Islet of Langerhans (tissue), 1 donor: ENCODE data around the gene AQR.

ENCODE experiments used
- FAIRE-seq: peaks from one replicate; lab custom pipeline; 2011; peaks lifted over from hg19 to GRCh38; lab: Jason Lieb, UNC

Gene AQR

GRCh38 chr15:34869110-34869509 lies 100.4 kb downstream of the AQR start:
- FAIRE-seq: no peak

- no peak for FAIRE-seq
Observed at GRCh38 chr15:34865531-34865930, 104.0 kb downstream of the AQR start.

- no peak for FAIRE-seq
Observed at GRCh38 chr15:34861214-34861613, 108.3 kb downstream of the AQR start.

GRCh38 chr15:34855893-34856292 lies 113.6 kb downstream of the AQR start:
- FAIRE-seq: no peak

GRCh38 chr15:34855413-34855812 lies 114.1 kb downstream of the AQR start:
- FAIRE-seq: peak; percentile 76

- no peak for FAIRE-seq
Observed at GRCh38 chr15:34854232-34854631, 115.3 kb downstream of the AQR start.

GRCh38 chr15:34853001-34853758 lies 116.4 kb downstream of the AQR start:
- FAIRE-seq: peak; percentile 73

GRCh38 chr15:34851751-34852150 lies 117.8 kb downstream of the AQR start:
- FAIRE-seq: no peak

GRCh38 chr15:34851007-34851406 lies 118.5 kb downstream of the AQR start:
- no peak for FAIRE-seq

GRCh38 chr15:34850121-34850520 lies 119.4 kb downstream of the AQR start:
- no peak for FAIRE-seq

GRCh38 chr15:34849364-34849959 lies 120.1 kb downstream of the AQR start:
- FAIRE-seq: no peak

- no peak for FAIRE-seq
Observed at GRCh38 chr15:34847598-34847997, 121.9 kb downstream of the AQR start.

GRCh38 chr15:34841262-34841725 lies 128.2 kb downstream of the AQR start:
- no peak for FAIRE-seq

GRCh38 chr15:34838282-34838681 lies 131.3 kb downstream of the AQR start:
- FAIRE-seq: no peak

- FAIRE-seq: no peak
Observed at GRCh38 chr15:34837246-34838016, 132.1 kb downstream of the AQR start.

- no peak for FAIRE-seq
Observed at GRCh38 chr15:34828145-34828911, 141.2 kb downstream of the AQR start.

GRCh38 chr15:34821831-34822230 lies 147.7 kb downstream of the AQR start:
- no peak for FAIRE-seq

- no peak for FAIRE-seq
Observed at GRCh38 chr15:34820110-34820509, 149.4 kb downstream of the AQR start.

- no peak for FAIRE-seq
Observed at GRCh38 chr15:34818526-34818925, 151.0 kb downstream of the AQR start.

GRCh38 chr15:34815836-34816235 lies 153.7 kb downstream of the AQR start:
- FAIRE-seq: no peak

GRCh38 chr15:34813446-34814190 lies 155.9 kb downstream of the AQR start:
- FAIRE-seq: no peak
